ENCODE data around the gene SAXO1. TPM values are rescaled to one million over a fixed set of nuclear protein-coding genes. Genes with fewer than 3 reads are reported as not detected.

SAXO1 gene
- total RNA-seq, 1 experiment from 2014 or later = not detected

GRCh38 chr9:18989865-18990264 lies 43.1 kb downstream of the SAXO1 start:
- no peaks in the 10 kb centered on the region for H3K36me3 ChIP-seq
- no peaks in the 10 kb centered on the region for H3K4me1 ChIP-seq (replicated peaks)
- no peaks in the 10 kb centered on the region for H3K9me3 ChIP-seq (replicated peaks)
- H3K27me3 ChIP-seq (replicated peaks) = no peaks in the 10 kb centered on the region
- H3K4me3 ChIP-seq = no peak overlapping the region
- H3K27ac ChIP-seq = no peak overlapping the region
- DNase-seq (ENCODE audit: low read depth in 1 of 2, low spot score in 2 of 2) = no peak

GRCh38 chr9:18989097-18989496 lies 43.9 kb downstream of the SAXO1 start:
- Histone ChIP-seq H3K4me1 (replicated peaks) (no peaks in the 10 kb centered on the region), H3K9me3 (replicated peaks) (no peaks in the 10 kb centered on the region), H3K4me3 (no peak overlapping the region), H3K27ac (no peak overlapping the region), H3K36me3 (no peaks in the 10 kb centered on the region), H3K27me3 (replicated peaks) (no peaks in the 10 kb centered on the region)
- no peak for DNase-seq (ENCODE audit: low read depth in 1 of 2, low spot score in 2 of 2)

GRCh38 chr9:18988003-18988402 lies 45.0 kb downstream of the SAXO1 start:
- Histone ChIP-seq H3K36me3 (no peaks in the 10 kb centered on the region), H3K4me1 (replicated peaks) (no peaks in the 10 kb centered on the region), H3K27me3 (replicated peaks) (no peaks in the 10 kb centered on the region), H3K27ac (no peak overlapping the region), H3K4me3 (no peak overlapping the region), H3K9me3 (replicated peaks) (no peaks in the 10 kb centered on the region)
- no peak for DNase-seq (ENCODE audit: low read depth in 1 of 2, low spot score in 2 of 2)

- no peak for DNase-seq (ENCODE audit: low read depth in 1 of 2, low spot score in 2 of 2)
- Histone ChIP-seq H3K27me3 (replicated peaks) (no peaks in the 10 kb centered on the region), H3K36me3 (no peaks in the 10 kb centered on the region), H3K27ac (no peak overlapping the region), H3K9me3 (replicated peaks) (no peaks in the 10 kb centered on the region), H3K4me3 (no peak overlapping the region), H3K4me1 (replicated peaks) (no peaks in the 10 kb centered on the region)
Measured at GRCh38 chr9:18985996-18986395, 47.0 kb downstream of the SAXO1 start.

GRCh38 chr9:18985464-18985951 lies 47.5 kb downstream of the SAXO1 start:
- no peaks in the 10 kb centered on the region for H3K27me3 ChIP-seq (replicated peaks)
- H3K27ac ChIP-seq = no peak overlapping the region
- H3K36me3 ChIP-seq = no peaks in the 10 kb centered on the region
- no peaks in the 10 kb centered on the region for H3K9me3 ChIP-seq (replicated peaks)
- no peak for DNase-seq (ENCODE audit: low read depth in 1 of 2, low spot score in 2 of 2)
- no peak overlapping the region for H3K4me3 ChIP-seq
- no peaks in the 10 kb centered on the region for H3K4me1 ChIP-seq (replicated peaks)

- H3K27me3 ChIP-seq (replicated peaks) = no peaks in the 10 kb centered on the region
- no peaks in the 10 kb centered on the region for H3K4me1 ChIP-seq (replicated peaks)
- no peak for DNase-seq (ENCODE audit: low read depth in 1 of 2, low spot score in 2 of 2)
- H3K9me3 ChIP-seq (replicated peaks) = no peaks in the 10 kb centered on the region
- H3K27ac ChIP-seq = no peak overlapping the region
- no peak overlapping the region for H3K4me3 ChIP-seq
- H3K36me3 ChIP-seq = no peaks in the 10 kb centered on the region
Measured at GRCh38 chr9:18982262-18982620, 50.8 kb downstream of the SAXO1 start.

- DNase-seq (ENCODE audit: low read depth in 1 of 2, low spot score in 2 of 2) = no peak
- no peaks in the 10 kb centered on the region for H3K4me1 ChIP-seq (replicated peaks)
Measured at GRCh38 chr9:18981476-18982261, 51.3 kb downstream of the SAXO1 start.

GRCh38 chr9:18980189-18980588 lies 52.8 kb downstream of the SAXO1 start:
- no peak for DNase-seq (ENCODE audit: low read depth in 1 of 2, low spot score in 2 of 2)
- Histone ChIP-seq H3K4me3 (no peak overlapping the region), H3K27ac (no peak overlapping the region), H3K36me3 (no peaks in the 10 kb centered on the region), H3K4me1 (replicated peaks) (no peaks in the 10 kb centered on the region), H3K27me3 (replicated peaks) (no peaks in the 10 kb centered on the region), H3K9me3 (replicated peaks) (no peaks in the 10 kb centered on the region)

More at GRCh38 chr9:18981476-18982261, 51.3 kb downstream of the SAXO1 start:
- no peak overlapping the region for H3K4me3 ChIP-seq
- no peaks in the 10 kb centered on the region for H3K27me3 ChIP-seq (replicated peaks)
- H3K36me3 ChIP-seq = no peaks in the 10 kb centered on the region
- H3K9me3 ChIP-seq (replicated peaks) = no peaks in the 10 kb centered on the region
- no peak overlapping the region for H3K27ac ChIP-seq

- no peaks in the 10 kb centered on the region for H3K9me3 ChIP-seq (replicated peaks)
- no peak overlapping the region for H3K4me3 ChIP-seq
- no peak for DNase-seq (ENCODE audit: low read depth in 1 of 2, low spot score in 2 of 2)
- H3K27me3 ChIP-seq (replicated peaks) = no peaks in the 10 kb centered on the region
- no peaks in the 10 kb centered on the region for H3K4me1 ChIP-seq (replicated peaks)
- no peak overlapping the region for H3K27ac ChIP-seq
- no peaks in the 10 kb centered on the region for H3K36me3 ChIP-seq
Measured at GRCh38 chr9:18979367-18979766, 53.6 kb downstream of the SAXO1 start.

GRCh38 chr9:18978188-18978587 lies 54.8 kb downstream of the SAXO1 start:
- Histone ChIP-seq H3K36me3 (no peaks in the 10 kb centered on the region), H3K27ac (no peak overlapping the region), H3K9me3 (replicated peaks) (no peaks in the 10 kb centered on the region), H3K27me3 (replicated peaks) (no peaks in the 10 kb centered on the region), H3K4me1 (replicated peaks) (no peaks in the 10 kb centered on the region), H3K4me3 (no peak overlapping the region)
- no peak for DNase-seq (ENCODE audit: low read depth in 1 of 2, low spot score in 2 of 2)

- Histone ChIP-seq H3K27me3 (replicated peaks) (no peaks in the 10 kb centered on the region), H3K9me3 (replicated peaks) (no peaks in the 10 kb centered on the region), H3K36me3 (no peaks in the 10 kb centered on the region), H3K4me3 (peak overlapping the region; percentile 8; the same call in 1 of the 2 replicates), H3K27ac (no peak overlapping the region), H3K4me1 (replicated peaks) (no peaks in the 10 kb centered on the region)
- peak in 1 of 2 experiments; percentile 2 for DNase-seq (ENCODE audit: low read depth in 1 of 2, low spot score in 2 of 2)
Measured at GRCh38 chr9:18976709-18977531, 56.1 kb downstream of the SAXO1 start.

- Histone ChIP-seq H3K36me3 (no peaks in the 10 kb centered on the region), H3K4me3 (peak overlapping the region; percentile 8; the same call in 1 of the 2 replicates), H3K27ac (no peak overlapping the region), H3K4me1 (replicated peaks) (no peaks in the 10 kb centered on the region), H3K9me3 (replicated peaks) (no peaks in the 10 kb centered on the region), H3K27me3 (replicated peaks) (no peaks in the 10 kb centered on the region)
- DNase-seq (ENCODE audit: low read depth in 1 of 2, low spot score in 2 of 2) = peak in 1 of 2 experiments; percentile 1
Measured at GRCh38 chr9:18976221-18976708, 56.7 kb downstream of the SAXO1 start.

- Histone ChIP-seq H3K36me3 (no peaks in the 10 kb centered on the region), H3K9me3 (replicated peaks) (no peaks in the 10 kb centered on the region), H3K27ac (no peak overlapping the region), H3K4me1 (replicated peaks) (no peaks in the 10 kb centered on the region), H3K4me3 (no peak overlapping the region), H3K27me3 (replicated peaks) (no peaks in the 10 kb centered on the region)
- DNase-seq (ENCODE audit: low read depth in 1 of 2, low spot score in 2 of 2) = no peak
Measured at GRCh38 chr9:18973348-18973747, 59.7 kb downstream of the SAXO1 start.

- DNase-seq (ENCODE audit: low read depth in 1 of 2, low spot score in 2 of 2) = no peak
- Histone ChIP-seq H3K4me3 (no peak overlapping the region), H3K27ac (no peak overlapping the region), H3K9me3 (replicated peaks) (no peaks in the 10 kb centered on the region), H3K4me1 (replicated peaks) (no peaks in the 10 kb centered on the region), H3K36me3 (no peaks in the 10 kb centered on the region), H3K27me3 (replicated peaks) (no peaks in the 10 kb centered on the region)
Measured at GRCh38 chr9:18972675-18973074, 60.3 kb downstream of the SAXO1 start.

Data from SJSA1 (cell line).